Astrocyte (in vitro differentiated cells and primary cell): ENCODE results near the gene PYGM.

ENCODE experiments used
- CTCF ChIP-seq: IDR thresholded peaks from 2 replicates; pipeline ENCODE4 v1.5.1; 2011; ENCODE audit warnings: low read depth, mild to moderate bottlenecking, inconsistent platforms, low read length, moderate library complexity; ENCODE audit not compliant: insufficient read depth
- EZH2 ChIP-seq: IDR thresholded peaks from 2 replicates; pipeline ENCODE4 v1.6.1; 2012; ENCODE audit warnings: mild to moderate bottlenecking, low read length, inconsistent platforms; ENCODE audit not compliant: insufficient read depth

GRCh38 chr11:64718084-64718779, 41.5 kb downstream of the PYGM start:
- TF ChIP-seq CTCF (no peak), EZH2 (no peak)
